AG20443 (cell line): Measurements from ENCODE around the gene SLC8A2.
A peak's percentile ranks its signal among the peaks of the same experiment; 100 is the strongest.

Source experiments
- DNase-seq: peaks from one replicate; pipeline ENCODE4 v3.0.0; 2012; ENCODE audit warnings: low spot score, mixed read lengths

SLC8A2 gene

DNA sequence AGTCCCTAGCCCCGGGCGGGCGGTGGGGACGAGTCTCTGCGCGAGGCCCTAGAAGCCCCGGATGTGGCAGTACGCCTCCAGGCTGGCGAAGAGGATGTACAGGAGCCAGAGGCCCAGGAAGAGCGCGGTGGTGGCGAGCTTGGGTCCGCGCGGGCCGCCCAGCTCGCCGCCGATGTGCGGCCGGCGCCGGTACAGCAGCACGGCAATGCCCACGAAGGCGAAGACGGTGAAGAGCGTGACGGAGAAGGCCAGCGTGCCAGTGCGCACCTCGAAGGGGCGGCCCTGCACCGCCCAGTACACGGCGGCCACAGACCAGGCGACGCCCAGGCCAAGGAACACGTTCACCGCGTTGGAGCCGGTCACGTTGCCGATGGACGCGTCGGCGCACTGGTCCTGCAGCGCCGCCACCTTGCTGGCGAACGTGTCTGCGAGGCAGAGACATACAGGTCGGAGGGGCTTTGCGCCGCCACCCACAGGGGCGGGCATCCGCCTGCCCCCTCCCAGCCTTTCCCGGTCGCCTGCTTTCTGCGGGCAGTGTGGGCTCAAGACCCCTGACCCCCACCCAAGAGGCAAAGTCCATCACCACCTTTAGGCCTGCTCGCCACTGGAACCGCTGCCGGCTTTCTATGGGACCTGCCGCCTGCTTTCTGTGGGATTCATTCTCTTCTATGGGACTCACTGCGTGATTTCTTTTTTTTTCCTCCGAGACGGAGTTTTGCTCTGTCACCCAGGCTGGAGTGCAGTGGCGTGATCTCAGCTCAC is 41.5 kb downstream of the SLC8A2 start:
- DNase-seq: peak; percentile 74

- DNase-seq: no peak
Observed at GRCh38 chr19:47429140-47429793, 42.4 kb downstream of the SLC8A2 start.

- peak; percentile 97 for DNase-seq
Observed at GRCh38 chr19:47428177-47428894, 43.4 kb downstream of the SLC8A2 start.

- DNase-seq: peak; percentile 70
Observed at GRCh38 chr19:47427241-47428176, 44.2 kb downstream of the SLC8A2 start.

- DNase-seq: no peak
Observed at GRCh38 chr19:47423203-47423882, 48.4 kb downstream of the SLC8A2 start.

DNA sequence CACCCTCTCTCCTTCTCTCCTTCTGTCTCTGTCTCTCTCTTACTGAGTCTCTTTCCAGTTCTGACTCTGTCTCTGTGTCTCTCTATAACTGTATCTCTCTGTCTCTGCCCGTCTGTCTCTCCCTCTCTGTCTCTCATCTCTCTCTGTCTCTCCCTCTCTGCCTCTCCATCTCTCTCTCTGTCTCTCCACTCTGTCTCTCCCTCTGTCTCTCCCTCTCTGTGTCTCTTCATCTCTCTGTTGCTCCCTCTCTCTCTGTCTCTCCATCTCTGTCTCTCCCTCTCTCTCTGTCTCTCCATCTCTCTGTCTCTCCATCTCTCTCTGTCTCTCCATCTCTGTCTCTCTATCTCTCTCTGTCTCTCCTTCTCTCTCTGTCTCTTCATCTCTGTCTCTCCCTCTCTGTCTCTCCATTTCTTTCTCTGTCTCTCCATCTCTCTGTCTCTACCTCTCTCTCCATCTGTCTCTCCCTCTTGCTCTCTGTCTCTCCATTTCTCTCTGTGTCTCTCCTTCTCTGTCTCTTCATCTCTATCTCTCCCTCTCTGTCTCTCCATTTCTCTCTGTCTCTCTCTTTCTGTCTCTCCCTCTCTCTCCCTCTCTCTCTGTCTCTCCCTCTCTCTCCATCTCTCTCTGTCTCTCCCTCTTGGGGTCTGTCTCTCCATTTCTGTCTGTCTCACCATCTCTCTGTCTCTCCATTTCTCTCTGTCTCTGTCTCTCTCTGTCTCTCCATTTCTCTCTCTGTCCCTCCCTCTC is 49.1 kb downstream of the SLC8A2 start:
- no peak for DNase-seq

DNA sequence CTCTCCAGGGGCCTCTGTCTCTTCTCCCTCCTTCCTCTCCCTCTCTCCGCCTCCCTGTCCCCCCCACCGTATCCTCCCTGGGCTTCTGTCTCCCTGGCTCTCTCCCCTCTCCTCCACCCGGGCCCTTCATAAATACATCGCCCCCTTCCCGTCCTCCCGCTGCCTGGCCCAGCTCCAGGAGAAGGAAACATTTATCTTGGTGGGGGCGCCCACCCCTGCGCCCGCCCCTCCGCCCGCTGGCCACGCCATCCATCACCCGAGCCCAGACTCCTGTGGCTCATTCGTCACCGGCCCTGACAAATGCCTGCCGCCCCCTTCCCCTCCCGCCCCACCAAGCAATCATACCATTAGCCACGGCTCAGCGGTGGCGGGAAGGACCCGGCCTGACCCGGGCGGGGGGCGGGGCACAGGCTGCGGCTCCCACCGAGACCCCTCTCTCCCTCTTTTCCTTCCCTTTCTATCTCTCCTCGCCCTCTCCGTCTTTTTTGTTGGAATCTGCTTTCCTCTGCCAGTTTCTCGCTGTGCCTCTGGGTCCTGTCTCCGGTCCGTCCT is 49.8 kb downstream of the SLC8A2 start:
- no peak for DNase-seq

- no peak for DNase-seq
Observed at GRCh38 chr19:47421244-47421786, 50.4 kb downstream of the SLC8A2 start.

DNA sequence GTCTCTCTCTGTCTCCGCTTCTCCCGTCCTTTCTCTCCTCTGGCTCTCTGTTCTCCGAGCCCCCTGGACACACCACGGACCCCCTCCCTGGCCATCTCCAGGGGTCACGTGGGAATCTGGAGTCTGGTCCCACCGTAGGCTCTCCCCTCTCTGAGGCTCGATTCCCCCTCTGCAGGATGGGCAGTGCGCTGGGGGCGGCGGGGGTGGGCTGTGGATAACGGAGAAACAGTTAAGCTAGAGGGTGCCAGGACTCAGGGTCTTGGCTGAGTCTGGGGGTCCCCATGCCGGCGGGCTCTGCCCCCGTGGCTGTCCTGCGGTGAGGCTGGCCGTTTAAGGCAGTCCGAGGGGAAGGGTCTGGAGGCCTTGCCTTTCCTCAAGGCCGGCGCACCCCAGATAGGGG is 51.9 kb downstream of the SLC8A2 start:
- no peak for DNase-seq

- peak; percentile 60 for DNase-seq
Observed at GRCh38 chr19:47419030-47419783, 52.5 kb downstream of the SLC8A2 start, which contains the start of gene MEIS3. MEIS3 (minus strand) TSS chr19:47419527; CDS start chr19:47419081, 446 bp downstream.

GRCh38 chr19:47418692-47419029 is 53.0 kb downstream of the SLC8A2 start:
- no peak for DNase-seq

- no peak for DNase-seq
Observed at GRCh38 chr19:47417746-47418691, 53.7 kb downstream of the SLC8A2 start.

GRCh38 chr19:47417107-47417745 is 54.5 kb downstream of the SLC8A2 start:
- no peak for DNase-seq

DNA sequence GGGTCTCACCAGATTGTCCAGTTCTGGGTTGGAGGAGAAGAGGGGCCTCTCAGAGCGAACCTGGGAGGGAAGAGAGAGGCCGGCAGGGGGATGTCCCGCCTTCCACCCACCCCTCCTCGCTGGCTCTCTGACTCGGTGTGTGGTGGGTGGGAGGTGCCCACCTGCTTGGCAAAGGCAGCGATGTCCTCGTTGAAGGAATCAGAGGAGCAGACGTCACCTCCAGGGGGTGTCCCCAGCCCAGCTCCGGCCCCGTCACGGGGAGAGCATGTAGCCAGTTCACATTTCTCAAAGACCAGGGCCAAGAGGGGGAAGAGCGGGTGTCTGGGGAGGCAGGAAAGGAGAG is 55.1 kb downstream of the SLC8A2 start:
- DNase-seq: no peak

DNA sequence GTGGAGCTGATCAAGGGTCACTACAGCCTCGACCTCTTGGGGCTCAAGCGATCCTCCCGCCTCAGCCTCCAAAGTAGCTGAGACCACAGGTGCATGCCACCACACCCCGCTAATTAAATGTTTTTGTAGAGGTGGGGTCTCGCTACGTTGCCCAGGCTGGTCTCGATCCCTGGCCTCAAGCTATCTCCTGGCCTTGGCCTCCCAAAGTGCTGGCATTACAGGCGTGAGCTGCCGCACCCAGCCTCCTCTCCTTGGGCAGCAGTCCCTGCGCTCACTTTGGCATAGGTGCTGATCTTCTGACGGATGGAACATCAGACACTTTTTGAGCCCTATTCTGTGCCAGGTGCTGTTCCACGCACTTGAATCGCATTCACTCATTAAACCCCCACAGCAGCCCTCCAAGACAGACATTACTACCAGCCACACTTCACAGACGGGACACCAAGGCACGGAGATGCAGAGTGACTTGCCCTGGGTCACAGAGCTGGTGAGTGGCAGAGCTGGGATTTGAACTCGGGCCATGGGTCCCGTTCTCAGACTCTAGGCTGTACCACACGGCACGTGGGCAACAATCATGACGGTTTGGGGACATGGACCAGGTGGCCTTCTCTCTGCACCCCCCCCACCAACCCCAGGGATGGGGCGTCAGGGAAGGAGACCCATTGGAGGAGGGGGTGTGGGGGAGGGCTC is 55.6 kb downstream of the SLC8A2 start:
- no peak for DNase-seq

DNA sequence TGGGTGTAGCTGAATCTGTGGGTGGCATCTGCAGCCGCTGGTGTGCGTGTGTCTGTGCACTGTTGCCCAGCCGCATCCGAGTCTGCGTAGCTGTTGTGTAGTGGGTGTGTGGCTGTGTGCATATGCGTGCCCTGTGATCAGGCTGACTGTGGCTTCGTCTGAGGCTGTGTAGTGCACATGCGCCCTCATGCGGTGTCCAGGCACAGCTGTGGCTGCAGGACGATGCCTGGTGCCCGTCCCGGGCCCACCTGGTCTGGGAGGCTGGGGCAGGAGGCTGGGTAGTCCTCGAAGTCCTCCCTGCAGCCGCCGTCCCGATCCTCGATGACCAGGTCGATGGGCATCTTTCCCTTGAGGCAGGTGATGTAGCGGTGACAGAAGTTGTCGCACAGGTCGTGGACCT is 57.2 kb downstream of the SLC8A2 start:
- no peak for DNase-seq

DNA sequence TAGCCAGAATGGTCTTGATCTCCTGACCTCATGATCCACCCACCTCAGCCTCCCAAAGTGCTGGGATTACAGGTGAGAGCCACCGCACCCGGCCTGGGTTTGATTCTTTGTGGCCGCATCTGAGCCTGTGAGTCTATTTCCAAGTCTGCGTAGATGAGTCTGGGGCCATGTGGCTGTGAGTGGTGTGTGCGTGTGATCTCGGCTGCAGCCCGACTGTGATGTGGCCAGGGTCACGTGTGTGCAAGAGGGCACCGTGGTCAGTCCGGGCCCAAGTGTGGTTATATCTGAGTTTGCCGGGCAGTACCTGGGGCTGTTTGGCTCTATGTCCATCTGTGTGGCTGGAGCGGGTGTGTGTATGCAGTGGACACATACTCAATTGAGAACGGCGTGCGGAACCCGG is 57.8 kb downstream of the SLC8A2 start:
- DNase-seq: no peak
